ENCODE measurements around the gene SPTLC1.

The SPTLC1 gene

DNA sequence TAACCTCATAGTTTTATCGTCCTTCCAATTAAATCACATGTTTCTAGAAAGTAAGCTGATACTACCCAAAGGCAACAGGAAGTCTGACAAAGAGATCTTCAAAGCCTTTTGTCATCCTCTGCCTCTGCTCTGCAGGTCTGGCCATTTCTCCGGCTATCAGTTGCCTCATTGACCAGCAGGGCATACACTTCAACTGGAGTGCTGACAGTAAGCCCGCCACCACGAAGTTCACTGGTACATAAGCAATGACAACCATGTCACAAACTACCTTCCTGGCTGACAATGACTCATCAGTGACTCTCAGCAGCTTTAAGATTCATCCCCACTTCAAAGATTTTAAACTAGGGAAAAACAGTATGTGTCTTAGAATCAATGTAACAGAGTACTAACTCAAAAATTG lies 20.6 kb downstream of the SPTLC1 start:
- peak in 1 of 2 donors; percentile 23 for DNase-seq (ENCODE audit: low read depth in 2 of 2)

DNA sequence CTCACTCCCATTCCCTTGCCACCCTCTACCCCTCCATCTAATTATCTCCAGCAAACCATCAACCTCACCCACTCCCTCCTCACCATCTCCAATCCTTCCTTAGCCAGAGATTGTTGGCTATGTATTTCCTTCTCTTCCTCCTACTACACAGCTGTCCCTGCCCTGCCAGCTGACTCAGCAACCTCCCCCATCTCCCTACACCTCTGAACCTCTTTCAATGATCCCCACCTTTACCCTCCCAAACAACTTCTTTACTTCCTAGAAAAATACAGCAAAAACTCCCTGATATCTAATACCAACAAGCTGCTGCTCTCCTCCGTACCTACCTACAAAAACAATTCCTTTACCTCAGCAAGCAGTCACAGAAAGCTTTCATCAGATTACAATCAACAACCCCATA lies 37.3 kb downstream of the SPTLC1 start:
- no peak for DNase-seq (ENCODE audit: low read depth in 2 of 2)

DNA sequence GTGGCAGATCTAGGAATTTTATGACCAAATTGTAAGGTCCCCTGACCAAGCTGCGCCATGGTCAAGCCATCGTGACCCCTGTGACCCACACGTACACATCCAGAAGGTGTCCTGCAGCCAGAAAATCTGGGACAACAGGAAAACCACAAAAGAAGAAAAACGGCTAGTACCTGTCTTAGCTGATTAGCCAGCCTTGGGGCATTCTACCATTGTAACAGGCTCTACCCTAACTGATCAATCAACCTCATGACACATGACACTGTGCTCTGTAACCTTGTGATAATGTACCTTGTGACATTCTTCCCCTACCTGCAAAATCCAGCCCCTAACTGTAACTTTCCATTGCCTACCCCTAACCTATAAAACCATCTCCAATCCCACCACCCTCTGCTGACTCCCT lies 43.6 kb downstream of the SPTLC1 start:
- no peak for DNase-seq (ENCODE audit: low read depth in 2 of 2)

DNA sequence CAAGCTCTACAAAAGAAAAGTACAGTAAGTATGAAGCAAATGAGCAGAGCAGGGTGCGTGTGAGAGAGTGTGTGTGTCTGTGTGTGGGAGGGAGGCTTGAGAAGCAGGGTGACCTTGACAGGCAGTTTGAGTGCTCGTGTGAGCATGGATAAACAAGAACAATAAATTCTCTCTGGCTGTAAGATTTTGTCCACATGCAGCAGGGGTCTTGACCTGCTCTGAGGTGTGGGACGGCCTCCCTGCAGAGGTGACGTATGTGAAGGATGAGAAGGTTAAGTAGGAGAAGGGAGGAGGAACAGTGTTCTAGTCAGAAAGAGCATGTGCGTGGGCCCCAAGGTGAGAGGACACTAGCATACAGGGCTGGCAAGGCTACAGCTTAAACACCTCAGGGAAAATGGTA lies 49.0 kb downstream of the SPTLC1 start:
- DNase-seq (ENCODE audit: low read depth in 2 of 2), result no peak

DNA sequence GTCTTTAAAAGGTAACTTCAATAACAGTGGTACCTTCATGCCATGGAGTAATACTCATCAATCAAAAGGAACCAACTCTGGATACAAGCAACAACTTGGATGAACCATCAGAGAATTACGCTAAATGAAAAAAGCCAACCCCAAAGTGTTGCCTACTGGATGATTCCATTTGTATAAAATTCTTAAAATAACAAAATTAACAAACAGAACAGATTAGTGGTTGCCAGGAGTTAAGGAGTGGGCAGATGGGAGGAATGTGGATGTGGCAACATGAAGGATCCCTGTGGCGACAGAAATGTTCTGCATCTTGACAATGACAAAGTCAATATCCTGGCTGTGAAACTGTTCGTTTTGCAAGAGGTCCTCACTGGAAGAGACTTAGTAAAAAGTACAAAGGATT lies 50.5 kb downstream of the SPTLC1 start:
- DNase-seq (ENCODE audit: low read depth in 2 of 2), result no peak

DNA sequence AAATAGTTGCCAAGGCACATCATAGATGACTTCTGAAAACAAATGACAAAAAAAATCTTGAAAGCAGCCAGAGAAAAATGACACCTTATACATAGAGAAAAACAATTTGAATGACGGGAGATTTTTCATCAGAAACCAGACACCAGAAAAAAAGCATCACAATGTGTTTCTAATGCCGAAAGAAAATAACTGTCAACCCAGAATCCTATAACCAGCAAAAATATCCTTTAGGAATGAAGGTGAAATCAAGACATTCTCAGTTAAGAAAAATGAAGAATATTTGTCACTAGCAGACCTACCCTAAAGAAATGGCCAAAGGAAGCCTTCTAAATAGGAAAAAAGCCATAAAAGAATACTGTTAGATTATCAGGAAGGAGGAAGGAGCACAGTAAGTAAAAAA lies 54.0 kb downstream of the SPTLC1 start:
- no peak for DNase-seq (ENCODE audit: low read depth in 2 of 2)

DNA sequence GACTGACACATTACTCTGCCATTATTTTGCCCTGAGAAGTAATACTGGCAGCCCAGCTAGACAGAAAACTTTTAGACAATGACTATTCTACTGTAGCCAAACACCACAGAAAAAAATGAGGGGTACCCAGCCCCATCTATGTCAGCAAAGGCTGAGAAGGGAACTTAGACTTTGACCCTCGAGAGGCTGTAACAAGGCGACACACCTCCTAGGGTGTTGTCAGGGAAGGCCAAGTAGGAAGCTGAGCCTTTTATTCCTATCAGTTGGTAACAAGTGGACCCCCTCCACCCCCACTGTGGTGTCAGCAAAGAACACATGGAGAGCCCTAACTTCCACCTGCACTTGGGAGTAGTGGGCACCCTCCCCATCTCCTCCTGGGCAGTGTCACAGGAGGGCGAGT lies 55.6 kb downstream of the SPTLC1 start:
- no peak for DNase-seq (ENCODE audit: low read depth in 2 of 2)

DNA sequence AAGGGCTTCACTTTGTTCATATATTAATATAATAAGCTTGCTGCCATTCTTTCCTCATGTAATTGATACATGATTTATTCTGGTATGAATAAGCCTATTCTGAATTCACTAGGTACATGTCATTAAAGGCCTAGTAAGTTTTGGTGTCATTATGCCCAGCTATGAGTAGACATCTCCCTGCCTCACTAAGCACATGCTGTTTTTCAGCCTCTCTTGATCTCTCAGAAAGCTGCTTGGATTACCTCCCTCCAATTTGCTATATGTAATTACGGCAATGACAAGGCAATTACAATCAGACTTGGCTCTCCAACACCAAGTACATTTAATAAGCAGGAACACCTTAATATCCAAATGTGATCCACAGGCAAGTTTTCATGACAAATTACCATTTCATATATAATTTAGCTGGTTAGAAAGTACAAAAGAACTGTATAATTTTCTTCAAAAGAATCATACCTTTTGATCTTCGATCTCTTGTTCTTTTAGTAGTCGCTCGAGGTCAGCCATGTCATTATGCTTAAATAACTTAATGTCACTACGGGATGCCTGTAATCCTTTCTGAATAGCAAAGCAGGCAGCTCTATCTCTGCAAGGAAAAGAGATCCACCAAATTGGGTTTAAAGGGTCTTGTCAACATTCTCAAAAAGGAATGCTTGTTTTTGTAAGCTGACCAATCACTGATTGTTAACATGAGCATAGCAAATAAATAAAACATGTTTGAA lies 56.3 kb downstream of the SPTLC1 start:
- DNase-seq (ENCODE audit: low read depth in 2 of 2), result no peak

DNA sequence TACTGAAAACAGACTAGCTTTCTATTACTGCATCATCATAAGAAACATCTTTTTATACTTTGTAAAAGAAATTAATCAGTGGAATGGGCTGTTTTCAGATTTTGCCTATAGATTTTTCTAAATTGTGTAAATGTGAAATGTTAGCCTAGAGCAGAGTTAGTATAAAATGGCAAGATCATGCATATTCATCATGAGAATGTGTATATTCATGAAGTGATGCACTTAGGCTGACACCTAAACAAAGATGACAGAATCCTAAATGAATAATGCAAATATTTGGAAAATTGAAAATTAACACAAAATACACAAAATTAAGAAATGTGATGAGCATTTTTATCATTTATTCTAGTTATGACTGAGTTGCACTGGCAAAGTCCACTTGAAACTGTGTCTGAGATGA lies 57.2 kb downstream of the SPTLC1 start:
- no peak for DNase-seq (ENCODE audit: low read depth in 2 of 2)

DNA sequence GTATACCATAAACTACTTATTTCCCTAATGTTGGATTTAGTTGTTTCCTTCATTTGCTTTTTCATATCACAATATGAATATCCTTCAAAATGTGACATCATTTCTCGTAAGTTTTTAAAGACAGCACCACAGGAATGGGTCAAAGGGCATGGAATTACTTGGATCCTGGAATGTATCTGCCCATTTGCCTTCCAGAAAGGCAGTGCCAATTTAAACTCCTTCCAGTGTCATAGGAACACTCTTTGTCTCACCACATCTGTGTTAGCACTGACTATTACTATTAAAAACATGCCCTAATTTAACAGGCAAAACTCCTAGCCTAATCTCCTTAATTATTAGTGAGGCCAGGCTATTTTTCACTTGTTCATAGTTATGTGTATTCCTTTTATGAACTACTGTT lies 58.0 kb downstream of the SPTLC1 start:
- DNase-seq (ENCODE audit: low read depth in 2 of 2), result no peak

DNA sequence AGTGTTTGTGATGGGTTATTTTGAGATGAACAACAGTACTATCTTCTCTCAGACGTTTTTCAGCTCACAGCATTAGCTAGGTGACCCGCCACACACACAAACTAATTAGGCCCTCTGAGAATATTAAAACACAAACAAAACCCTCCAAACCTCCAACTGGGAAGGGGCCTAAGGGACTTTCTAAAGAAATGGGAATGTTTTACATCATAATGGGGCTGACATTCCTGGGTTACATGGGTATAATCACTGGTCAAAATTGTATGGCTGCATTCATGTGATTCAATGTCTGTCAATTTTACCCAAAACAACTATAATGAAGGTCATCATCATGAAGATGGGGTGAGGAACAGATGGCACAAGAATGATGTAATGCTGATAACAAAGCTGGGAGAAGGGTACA lies 59.6 kb downstream of the SPTLC1 start:
- DNase-seq (ENCODE audit: low read depth in 2 of 2), result no peak

DNA sequence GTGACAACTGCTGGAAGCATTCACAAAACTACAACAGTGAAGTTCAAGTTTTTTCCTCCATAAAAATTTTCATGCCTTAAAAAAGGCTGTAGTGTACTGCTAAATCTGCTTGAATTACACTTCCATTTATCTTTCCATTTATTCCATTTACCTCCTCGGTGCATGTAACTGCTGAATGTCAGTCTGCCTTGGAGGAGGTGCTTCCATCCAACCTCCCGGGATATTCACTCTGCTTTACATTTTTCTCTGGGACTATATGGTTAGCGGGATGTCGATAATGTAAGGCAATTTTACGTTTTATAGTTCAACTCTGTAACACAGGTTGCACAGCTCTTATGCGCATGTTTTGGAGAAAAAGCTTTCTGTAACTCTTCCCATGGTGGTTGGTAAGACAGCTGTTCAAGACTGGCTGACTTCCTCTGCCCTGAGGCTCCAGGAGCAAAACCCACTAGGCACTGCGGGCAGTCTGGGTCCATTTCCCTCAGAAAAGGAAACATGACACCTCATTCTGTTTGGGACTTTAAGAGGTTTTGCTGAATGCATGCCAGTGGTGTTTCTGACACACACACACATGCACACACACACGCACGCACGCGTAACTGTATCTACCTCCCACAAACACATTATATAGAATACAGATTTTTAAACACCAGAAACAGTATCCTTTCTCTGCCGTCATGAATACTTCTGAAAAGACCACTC lies 66.1 kb downstream of the SPTLC1 start:
- DNase-seq (ENCODE audit: low read depth in 2 of 2), result no peak

DNA sequence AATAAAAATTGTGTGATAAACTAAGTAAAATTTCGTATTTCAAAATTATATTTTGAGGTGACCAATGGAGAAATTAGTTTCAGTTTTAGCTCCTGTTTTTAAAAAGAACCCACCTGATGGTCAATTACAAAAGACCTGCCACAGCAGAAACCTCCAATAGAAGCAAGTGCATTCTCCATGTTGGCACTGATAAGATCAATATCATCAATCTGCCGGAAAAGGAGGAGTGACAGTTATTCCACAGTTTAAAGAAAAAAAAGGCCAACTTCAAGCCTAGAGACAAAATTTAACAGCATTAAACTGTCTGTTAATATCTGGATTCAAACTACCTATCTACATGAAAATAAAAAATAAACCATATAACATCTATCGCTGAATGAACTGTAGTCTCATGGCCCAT lies 67.7 kb downstream of the SPTLC1 start:
- DNase-seq (ENCODE audit: low read depth in 2 of 2), result no peak

DNA sequence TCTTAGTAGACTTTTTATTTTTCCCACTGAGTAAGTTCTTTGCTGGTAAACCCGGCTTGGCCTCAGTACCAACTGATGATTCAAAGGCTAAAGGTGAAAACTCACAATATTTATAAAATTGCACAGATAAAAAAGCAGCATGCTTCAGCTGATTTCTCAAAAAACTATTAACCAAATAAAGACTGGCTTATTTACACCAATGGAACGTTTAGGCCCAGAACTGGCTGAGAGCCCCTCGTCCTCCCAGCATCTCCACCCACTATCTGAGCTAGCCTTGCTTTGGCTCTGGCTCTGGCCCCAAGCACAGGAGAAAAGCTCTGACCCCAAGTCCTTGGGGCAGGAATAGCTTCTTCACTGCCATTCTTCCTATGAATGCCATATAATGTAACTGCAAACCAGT lies 68.5 kb downstream of the SPTLC1 start:
- DNase-seq (ENCODE audit: low read depth in 2 of 2), result no peak

DNA sequence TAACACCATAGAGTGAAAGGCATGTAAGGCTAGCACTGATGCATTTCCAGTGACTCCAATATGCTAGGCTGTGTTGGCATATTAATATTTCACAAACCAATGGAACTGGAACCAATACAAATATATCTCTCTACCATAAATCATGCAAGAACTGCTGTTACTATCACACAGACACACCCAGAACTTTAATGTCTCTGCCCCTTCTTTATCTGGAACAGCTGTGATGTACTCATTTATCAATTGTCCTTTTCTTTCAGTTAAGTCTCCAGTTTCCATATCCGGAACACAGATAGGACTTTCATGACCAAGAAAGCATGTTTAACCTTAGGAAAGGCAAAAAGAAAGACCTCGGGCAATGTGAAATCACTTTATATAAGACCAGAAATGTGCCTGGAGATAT lies 70.3 kb downstream of the SPTLC1 start:
- DNase-seq (ENCODE audit: low read depth in 2 of 2), result no peak

DNA sequence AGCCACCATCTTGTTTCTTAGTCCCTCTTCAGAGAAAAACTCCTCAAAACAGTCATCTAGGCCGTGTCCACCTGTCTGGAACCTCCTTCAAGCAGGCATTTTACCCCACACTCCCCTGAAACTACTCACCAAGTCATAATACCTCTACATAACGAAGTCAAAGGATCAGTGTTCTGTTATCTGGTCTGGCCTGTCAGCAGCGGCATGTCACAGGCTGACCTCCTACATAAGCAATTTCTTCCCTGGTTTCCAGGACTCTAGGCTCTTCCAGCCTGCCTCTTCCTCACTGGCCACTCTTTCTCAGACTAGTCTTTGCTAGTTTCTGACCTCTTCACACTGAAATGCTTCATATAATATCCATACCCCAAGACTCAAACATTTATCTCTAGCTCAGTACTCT lies 72.2 kb downstream of the SPTLC1 start:
- DNase-seq (ENCODE audit: low read depth in 2 of 2), result no peak

DNA sequence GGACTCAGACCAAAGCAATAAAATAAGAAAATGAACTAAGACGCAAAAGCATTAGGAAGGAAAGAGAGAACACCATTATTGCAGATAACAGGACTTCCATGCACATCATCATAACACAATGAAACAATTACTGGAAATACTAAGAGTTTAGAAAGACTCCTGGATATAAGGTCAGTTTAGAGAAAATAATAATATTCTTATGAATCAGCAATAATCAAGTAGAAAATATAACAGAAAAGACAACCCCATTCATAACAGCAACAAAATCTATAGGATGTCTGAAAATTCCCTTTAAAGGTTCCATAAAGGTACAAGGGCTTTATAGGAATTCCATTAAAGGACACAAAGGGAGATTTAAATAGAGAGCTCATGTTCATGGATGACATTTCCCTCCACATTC lies 73.0 kb downstream of the SPTLC1 start:
- no peak for DNase-seq (ENCODE audit: low read depth in 2 of 2)

DNA sequence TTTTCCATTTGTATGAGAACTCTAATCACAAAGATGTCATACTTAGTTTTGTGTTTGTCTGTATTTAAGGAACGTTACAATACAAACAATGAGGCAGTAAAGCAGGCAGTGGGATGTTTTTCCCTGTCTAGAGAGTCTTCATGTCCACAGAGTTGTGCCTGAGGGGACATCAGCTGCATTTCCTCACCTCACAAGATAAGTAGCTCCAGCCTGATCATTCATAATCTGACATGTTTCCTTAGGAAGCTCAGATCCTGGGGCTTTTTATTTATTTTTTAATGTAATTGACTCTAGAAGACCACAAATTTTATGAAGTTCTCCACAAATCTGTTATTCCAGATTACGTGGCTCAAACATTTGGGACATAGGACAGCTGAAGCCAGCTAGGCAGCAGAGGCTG lies 78.5 kb downstream of the SPTLC1 start:
- DNase-seq (ENCODE audit: low read depth in 2 of 2), result no peak

DNA sequence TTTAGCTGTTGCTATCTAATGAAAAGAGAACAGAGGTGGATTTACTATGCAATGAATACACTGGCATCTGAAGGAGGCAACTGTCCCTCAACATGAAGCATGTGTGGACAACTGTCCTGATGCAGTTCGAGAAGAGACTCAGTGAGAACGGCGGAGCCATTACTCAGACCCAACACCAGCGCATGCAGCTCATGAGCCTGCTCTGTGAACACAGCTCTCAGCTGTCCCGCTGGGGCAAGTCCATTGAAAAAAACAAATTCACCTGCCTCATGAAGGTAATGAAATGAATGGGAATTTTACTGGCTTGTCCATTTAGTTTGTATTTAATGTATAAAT lies 78.8 kb downstream of the SPTLC1 start:
- DNase-seq (ENCODE audit: low read depth in 2 of 2), result no peak

DNA sequence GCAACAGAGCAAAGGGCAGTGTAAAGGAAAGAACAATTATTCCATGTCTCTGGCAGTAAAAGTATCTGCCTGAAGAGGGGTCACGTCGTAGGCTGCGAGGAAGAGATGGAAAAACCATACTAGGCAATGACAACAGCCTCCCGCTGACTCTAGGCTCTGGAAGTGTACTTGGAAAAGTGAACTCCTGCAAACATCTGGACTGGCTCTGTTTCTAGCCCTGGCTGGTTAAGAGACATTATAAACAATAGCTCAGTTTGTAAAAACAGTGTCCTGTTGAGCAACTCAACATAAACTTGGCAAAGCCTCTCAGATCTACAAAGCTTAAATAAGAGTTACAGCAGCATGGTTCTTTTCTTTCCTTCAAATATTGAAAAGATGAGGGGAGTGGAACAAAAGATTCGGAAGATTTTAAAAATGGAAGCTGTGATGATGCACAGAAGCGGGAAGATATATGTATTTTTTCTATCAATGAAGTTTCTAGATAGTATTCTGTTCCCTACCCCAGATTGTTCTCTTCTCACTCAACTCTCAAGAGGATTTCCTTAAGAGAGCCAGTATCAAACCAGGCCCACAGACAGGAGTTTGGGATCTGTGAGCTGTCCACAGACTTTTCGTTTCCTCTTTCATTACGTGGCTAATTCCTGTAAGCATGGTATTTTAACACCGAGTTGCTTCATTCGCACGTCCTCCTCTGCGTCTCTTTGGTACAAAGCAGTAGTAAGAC lies 79.4 kb downstream of the SPTLC1 start:
- no peak for DNase-seq (ENCODE audit: low read depth in 2 of 2)

DNA sequence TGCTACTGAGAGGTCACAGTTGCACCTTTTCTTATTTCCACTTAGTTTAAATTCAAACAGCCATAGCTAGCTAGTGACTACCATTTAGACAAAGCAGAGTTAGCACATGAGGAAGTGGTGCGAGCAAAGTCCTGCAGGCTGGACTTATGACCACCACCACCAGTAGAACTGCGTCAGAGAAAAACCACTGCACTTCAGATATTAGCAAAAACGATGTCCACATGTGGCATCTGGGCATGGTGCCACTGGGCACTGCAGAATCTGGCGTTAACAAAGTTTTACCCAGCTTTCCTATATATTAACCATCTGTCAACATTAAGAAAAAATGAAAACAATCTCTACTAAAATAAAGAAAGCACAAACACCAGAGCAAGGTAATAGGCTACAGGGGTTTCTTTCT lies 80.1 kb downstream of the SPTLC1 start:
- no peak for DNase-seq (ENCODE audit: low read depth in 2 of 2)

DNA sequence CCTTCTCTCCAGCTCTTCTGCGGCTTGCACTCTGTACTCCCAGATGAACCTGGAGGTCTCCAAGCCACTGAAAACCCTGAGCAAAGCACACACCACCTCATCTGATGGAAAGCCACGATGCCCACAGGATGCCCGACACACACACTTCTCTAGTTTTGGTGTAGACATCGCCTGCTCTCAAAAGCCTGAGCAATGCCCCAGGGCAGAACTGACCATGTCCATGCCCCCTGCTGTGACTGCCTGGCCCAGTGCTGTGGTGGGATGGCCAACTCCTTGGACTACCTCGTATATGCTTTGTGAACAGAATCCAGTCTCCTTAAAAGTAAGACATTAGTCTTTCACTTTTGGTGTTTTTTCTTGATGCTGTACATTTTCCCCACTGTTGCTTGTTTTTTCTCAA lies 81.2 kb downstream of the SPTLC1 start:
- no peak for DNase-seq (ENCODE audit: low read depth in 2 of 2)

DNA sequence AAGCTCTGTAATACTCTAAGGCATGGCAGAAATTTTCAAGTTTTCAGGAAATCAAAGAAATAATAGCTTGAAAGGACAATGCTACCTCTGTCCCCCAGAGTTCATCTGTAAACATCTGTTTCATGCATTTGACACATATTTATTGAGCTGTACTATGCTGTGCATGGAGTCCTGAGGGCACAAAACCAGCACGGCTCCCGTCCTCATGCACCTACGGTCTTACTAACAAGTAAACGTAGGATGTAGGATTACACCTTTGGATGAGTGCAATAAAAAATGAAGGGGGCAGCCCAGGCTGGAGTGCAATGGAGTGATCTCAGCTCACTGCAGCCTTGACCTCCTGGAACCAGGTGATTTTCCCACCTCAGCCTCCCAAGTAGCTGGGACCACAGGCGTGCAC lies 81.9 kb downstream of the SPTLC1 start:
- DNase-seq (ENCODE audit: low read depth in 2 of 2), result no peak
